Right lobe of liver (tissue), 6 donors: Measurements from ENCODE around the gene PRDM1. TPM values are rescaled to one million over a fixed set of nuclear protein-coding genes. Genes with fewer than 3 reads are reported as not detected.

Experiments
- ATAC-seq, 4 donors: fragments of 200-7000 bp; cut with Tn5 transposase; one replicate each; pipeline ENCODE4 v1.9.1; 2020; ENCODE audit warnings: mild to moderate bottlenecking in 4 of 4, moderate library complexity in 4 of 4
- DNase-seq, 3 donors: peaks; one replicate each; pipeline ENCODE4 v3.0.0-alpha.2; 2020
- H3K27ac ChIP-seq, 3 donors: fragments of 200-600 bp; one replicate each; pipeline ENCODE4 v1.8.0; 2022
- H3K27me3 ChIP-seq, 2 donors: fragments of 200-600 bp; one replicate each; pipeline ENCODE4 v1.8.0; 2022
- H3K36me3 ChIP-seq, 4 donors: fragments of 200-600 bp; sonication (generic) in 1 of 4; one replicate each; pipeline versions ENCODE4 v1.5.1 to v1.8.0; 2017 to 2022; ENCODE audit warnings: control low read depth in 1 of 4
- H3K4me1 ChIP-seq, 4 donors: fragments of 200-600 bp; sonication (generic) in 1 of 4; one replicate each; pipeline versions ENCODE4 v1.5.1 to v1.8.0; 2017 to 2022; ENCODE audit warnings: control low read depth in 1 of 4
- H3K4me3 ChIP-seq, 3 donors: fragments of 200-600 bp; one replicate each; pipeline ENCODE4 v1.8.0; 2022
- H3K9me3 ChIP-seq, 4 donors: fragments of 200-600 bp; sonication (generic) in 1 of 4; one replicate each; pipeline versions ENCODE4 v1.5.1 to v1.8.0; 2017 to 2022; ENCODE audit warnings: control low read depth in 1 of 4
- POLR2A ChIP-seq: fragments of 450-650 bp; IDR thresholded peaks from one replicate; pipeline ENCODE4 v1.6.1; 2017; ENCODE audit warnings: antibody characterized with exemption, mild to moderate bottlenecking
- WGBS: methylation state at CpG from one replicate; pipeline ENCODE4 v1.1.6; 2018; ENCODE audit warnings: low coverage, low lambda C conversion rate; ENCODE audit not compliant: insufficient coverage; ENCODE audit errors: missing lambda C conversion rate; 5-methylcytosine and 5-hydroxymethylcytosine counted together
- intact Hi-C, 2 donors: fragments of 100-400 bp; cut with DNase I; formaldehyde crosslinking; loops; one replicate each; pipeline versions ENCODE4 v1.11.2 to v1.14.1; 2022
- total RNA-seq, 6 experiments: library from RNA; depleted of rRNA in 2 of 6; stranded (reverse); fragments of >200 nt in 2 of 6; fragmentation: NEBNext Ultra II Directional in 3 of 6; extraction: Animal tissue kit (Norgen Biotek cat#: 25700) in 3 of 6; gene quantifications; one replicate each; pipeline versions ENCODE4 v1.1.0 to v1.2.4, GENCODE V29; 2016 to 2023
- TF ChIP-seq, protein P1 (sequence below), 4 donors: fragments of 200-600 bp in 3 of 4; fragments of 450-650 bp in 1 of 4; IDR thresholded peaks; one replicate each; pipeline versions ENCODE4 v1.5.1 to v1.8.0; 2016 to 2022; ENCODE audit warnings: antibody characterized with exemption in 4 of 4, mild to moderate bottlenecking in 2 of 4
- donor health status: DM: no; HTN: yes; CAD: no.
- donor health status: DM: no; HTN: no; CAD: no.
- donor health status: DM: no; HTN: no; CAD: no.
- donor health status: DM: no; HTN: yes; CAD: no.
- donor health status: DM: no; HTN: yes; CAD: no.

Gene PRDM1
- total RNA-seq, 6 experiments from 2014 or later: 0.86 to 2.8 (median 1.3) TPM

- ATAC-seq (no peak), DNase-seq (no peak)
- 31% methylated on average over 6 of the region's 8 CpGs for WGBS
- Histone ChIP-seq H3K36me3 (no peaks in the 10 kb centered on the region), H3K27ac (no peak overlapping the region), H3K27me3 (peaks cover 0 to 8% of the 10 kb centered on the region in 2 donors), H3K4me3 (no peak overlapping the region), H3K4me1 (no peaks in the 10 kb centered on the region), H3K9me3 (no peaks in the 10 kb centered on the region)
- TF ChIP-seq, protein P1, sequence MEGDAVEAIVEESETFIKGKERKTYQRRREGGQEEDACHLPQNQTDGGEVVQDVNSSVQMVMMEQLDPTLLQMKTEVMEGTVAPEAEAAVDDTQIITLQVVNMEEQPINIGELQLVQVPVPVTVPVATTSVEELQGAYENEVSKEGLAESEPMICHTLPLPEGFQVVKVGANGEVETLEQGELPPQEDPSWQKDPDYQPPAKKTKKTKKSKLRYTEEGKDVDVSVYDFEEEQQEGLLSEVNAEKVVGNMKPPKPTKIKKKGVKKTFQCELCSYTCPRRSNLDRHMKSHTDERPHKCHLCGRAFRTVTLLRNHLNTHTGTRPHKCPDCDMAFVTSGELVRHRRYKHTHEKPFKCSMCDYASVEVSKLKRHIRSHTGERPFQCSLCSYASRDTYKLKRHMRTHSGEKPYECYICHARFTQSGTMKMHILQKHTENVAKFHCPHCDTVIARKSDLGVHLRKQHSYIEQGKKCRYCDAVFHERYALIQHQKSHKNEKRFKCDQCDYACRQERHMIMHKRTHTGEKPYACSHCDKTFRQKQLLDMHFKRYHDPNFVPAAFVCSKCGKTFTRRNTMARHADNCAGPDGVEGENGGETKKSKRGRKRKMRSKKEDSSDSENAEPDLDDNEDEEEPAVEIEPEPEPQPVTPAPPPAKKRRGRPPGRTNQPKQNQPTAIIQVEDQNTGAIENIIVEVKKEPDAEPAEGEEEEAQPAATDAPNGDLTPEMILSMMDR (IDR thresholded peaks at IDR 0.05): no peak
- TF ChIP-seq POLR2A: no peak
- intact Hi-C loops: no loop called here
These were observed 6.0 kb upstream of the PRDM1 start for GRCh38 chr6:106079961-106080762.

DNA sequence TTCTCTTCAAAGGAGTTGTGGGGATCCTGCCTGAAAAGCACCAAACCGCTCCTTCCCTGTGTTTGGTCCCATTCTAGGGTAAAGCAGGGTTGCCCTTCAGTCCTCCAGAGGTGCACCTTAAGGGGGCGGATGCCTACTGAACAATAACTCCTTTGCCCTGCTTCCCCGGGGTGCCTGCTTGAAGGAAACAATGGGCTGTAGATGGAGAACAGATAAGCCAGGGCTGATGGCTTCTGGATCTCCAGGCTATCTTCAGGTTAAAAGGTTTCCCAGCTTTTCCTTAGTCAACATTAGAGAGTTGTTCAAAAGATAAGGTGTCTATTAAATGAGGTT, 5.4 kb upstream of the PRDM1 start:
- Histone ChIP-seq H3K27ac (no peak overlapping the region), H3K4me3 (no peak overlapping the region), H3K9me3 (no peaks in the 10 kb centered on the region), H3K4me1 (peaks cover 0 to under 1% (median 0%) of the 10 kb centered on the region in 4 donors), H3K27me3 (peaks cover 0 to 8% of the 10 kb centered on the region in 2 donors), H3K36me3 (no peaks in the 10 kb centered on the region)
- ATAC-seq (no peak), DNase-seq (no peak)
- intact Hi-C loops: no loop called here
- no peak for TF ChIP-seq POLR2A
- TF ChIP-seq, protein P1 (IDR thresholded peaks at IDR 0.05): no peak
- WGBS: 38% methylated on average over 1 of the region's 3 CpGs

DNA sequence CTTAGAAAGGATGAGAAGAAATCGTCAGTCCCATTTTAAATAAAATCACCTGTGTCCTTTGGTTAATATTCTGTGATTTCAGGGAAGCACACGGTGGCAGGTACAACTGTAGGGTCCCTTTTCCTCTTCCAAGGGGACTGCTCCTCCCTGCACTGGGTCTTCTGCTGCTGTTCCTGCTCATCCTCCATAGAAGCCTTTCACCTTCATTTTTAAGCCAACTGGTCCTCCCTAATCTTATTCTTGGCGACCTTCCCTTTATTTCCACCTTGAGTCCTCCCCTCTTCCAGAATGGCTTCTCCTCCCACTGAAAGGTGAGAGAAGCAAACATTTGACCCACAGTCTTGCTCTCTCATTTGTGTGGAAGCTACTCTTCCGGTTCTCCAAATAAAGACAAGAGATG, 4.4 kb upstream of the PRDM1 start:
- no peak overlapping the region for H3K27ac ChIP-seq
- DNase-seq (no peak), ATAC-seq (no peak)
- no peak for TF ChIP-seq POLR2A
- TF ChIP-seq, protein P1 (IDR thresholded peaks at IDR 0.05): no peak
- intact Hi-C loops: no loop called here
- no peaks in the 10 kb centered on the region for H3K9me3 ChIP-seq
- WGBS: 33% methylated on average over 4 of the region's 4 CpGs
- peaks cover 0 to 4% of the 10 kb centered on the region in 2 donors for H3K27me3 ChIP-seq
- H3K36me3 ChIP-seq: no peaks in the 10 kb centered on the region
- H3K4me1 ChIP-seq: peaks cover 0 to 10% (median 0%) of the 10 kb centered on the region in 4 donors
- no peak overlapping the region for H3K4me3 ChIP-seq

GRCh38 chr6:106082735-106083398, 3.3 kb upstream of the PRDM1 start:
- DNase-seq (no peak), ATAC-seq (no peak)
- H3K27me3 ChIP-seq: peaks cover 0 to 12% of the 10 kb centered on the region in 2 donors
- peaks cover 0 to 11% (median 0%) of the 10 kb centered on the region in 4 donors for H3K4me1 ChIP-seq
- no peaks in the 10 kb centered on the region for H3K36me3 ChIP-seq
- TF ChIP-seq POLR2A: no peak
- TF ChIP-seq, protein P1 (IDR thresholded peaks at IDR 0.05): no peak
- H3K9me3 ChIP-seq: no peaks in the 10 kb centered on the region
- intact Hi-C loops: no loop called here
- H3K27ac ChIP-seq: no peak overlapping the region
- H3K4me3 ChIP-seq: no peak overlapping the region
- WGBS: 78% methylated on average over 4 of the region's 6 CpGs
